Measurements from ENCODE around the gene PINK1.

The PINK1 gene

DNA sequence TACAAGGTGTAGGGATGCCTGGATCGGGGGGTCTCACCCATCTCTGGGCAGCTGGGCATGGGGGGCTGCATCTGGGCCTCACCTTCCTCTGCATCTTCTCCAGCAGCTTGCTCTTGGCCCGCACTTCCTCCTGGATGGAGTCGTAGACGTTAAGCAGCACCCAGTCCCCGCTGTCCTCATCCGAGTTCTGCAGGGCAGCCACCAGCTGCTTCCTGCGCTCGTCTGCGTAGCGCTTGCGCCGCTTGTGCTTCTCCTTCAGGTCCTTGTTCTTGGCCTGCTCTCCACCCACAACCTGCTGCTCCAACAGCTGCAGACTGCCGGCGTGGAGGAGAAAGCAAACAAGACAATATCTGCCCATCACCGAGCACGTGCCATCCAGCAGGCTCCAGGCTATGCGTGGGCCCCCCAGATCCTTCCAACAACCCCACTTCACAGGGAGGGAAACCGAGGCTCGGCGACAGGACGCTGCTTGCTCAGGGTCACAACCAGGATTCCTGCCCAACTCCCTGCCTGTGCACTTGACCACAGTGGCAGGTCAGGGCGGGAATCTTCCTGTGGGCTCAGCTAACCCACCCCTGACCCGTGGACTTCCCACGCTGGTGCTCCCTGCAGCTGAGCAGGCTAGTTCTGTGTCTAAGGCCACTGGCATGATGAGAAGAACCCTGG lies 49.4 kb downstream of the PINK1 start:
- no peak for DNase-seq

DNA sequence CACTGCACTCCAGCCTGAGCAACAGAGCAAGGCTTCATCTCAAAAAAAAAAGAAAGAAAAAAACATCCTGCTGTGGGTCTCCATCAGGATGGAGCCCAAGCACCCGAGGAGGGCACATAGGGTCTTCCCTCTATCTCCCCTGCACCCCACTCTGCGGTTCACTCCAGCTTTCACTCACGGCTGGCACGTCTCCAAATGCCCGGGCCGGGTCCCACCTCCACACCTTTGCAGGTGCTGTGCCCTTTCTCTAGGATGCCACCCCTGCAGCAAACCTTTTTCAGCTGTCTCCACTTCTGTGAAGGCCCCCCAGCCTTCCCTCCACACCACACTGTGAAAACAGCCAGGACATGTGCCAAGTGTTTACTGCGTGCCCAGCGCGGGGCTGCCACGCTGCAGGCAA lies 50.4 kb downstream of the PINK1 start:
- no peak for DNase-seq

DNA sequence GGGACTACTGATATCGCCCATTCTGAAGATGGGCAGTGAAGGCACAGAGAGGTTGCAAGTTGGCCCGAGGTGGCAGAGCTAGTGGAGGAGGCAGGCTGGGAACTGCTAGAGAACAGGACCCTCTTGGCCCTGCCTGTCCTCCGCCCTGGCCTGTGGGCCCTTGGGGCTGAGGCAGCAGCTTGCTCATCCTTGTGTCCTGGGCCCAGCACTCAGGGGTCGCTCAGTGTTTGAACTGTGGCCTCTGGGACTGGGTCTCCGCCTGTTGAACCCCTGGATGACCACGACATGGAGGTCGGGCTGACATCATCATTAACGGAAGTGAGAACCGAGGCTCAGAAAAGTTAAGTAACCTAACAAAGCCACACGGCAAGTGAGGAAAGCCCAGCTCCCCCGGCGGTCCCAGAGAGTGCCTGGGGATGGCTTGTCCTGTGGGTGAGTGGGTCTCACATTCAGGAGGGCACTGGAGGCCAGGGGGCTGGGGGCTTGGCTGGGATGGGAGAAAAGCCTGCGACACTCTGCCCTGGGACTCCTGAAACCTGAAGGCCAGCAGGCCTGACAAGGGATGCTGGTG lies 50.9 kb downstream of the PINK1 start:
- DNase-seq: no peak

DNA sequence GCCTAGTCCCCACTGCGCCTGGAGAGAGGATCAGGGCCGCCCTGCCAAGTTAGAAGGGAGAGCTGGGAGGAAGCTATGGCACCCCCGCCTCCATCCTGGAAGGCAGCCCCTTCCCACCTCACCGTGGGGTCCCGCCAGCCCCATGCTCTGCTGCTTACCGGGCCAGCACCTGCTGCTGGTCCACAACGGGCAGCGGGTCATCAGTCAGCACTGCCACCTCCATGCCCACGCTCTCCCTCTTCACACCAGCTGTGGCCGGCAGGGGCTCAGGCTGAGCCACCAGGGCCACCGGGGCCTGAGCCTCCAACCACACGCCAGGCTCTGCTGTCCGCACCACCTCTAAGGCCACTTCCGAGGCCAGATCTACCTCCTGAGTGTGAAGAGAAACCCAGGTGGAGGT lies 51.4 kb downstream of the PINK1 start:
- no peak for DNase-seq

DNA sequence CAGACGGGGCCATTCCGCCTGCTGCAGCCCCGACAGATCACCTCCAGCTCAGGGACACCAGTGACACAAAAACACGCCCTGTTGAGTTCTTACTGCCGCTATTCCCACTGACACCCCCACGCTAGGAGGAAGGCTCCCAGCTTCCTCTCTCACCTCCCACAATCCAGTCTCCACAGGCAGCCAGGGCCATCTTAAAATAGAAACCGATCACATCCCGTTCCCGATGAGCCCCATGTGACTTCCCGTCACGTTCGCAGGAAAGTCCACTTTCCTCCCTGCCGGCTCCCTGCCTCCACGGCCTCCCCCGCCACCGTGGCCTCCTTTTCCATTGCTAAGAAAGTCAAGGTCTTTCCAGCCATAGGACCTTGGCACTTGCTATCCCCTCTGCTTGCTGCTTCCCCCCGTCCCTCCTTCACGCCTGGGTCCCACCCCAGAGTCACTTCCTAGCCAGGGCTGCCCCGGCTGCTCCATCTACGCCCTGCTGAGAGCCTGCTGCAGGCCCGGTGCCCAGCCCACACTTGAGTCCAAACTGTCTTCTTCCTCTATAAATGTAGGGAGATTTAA lies 51.9 kb downstream of the PINK1 start:
- no peak for DNase-seq

DNA sequence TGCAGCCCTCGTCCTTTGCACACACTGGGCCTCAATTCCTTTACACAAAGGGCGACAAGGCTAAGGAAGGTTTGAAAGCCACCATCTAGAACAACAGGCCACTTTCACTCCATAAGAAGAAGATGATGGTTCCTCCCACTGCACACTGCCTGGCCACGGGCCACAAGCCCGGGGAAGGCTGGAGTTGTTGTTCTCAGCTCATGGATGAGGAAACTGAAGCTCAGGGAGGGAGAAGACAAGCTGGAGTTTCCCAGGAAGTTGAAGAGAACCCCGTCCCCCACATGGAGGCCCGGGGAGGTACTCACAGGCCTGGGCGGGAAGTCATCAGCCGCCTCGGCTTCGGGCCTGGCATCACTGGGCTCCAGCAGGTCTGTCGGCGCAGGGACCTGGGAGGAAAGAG lies 52.5 kb downstream of the PINK1 start:
- no peak for DNase-seq

DNA sequence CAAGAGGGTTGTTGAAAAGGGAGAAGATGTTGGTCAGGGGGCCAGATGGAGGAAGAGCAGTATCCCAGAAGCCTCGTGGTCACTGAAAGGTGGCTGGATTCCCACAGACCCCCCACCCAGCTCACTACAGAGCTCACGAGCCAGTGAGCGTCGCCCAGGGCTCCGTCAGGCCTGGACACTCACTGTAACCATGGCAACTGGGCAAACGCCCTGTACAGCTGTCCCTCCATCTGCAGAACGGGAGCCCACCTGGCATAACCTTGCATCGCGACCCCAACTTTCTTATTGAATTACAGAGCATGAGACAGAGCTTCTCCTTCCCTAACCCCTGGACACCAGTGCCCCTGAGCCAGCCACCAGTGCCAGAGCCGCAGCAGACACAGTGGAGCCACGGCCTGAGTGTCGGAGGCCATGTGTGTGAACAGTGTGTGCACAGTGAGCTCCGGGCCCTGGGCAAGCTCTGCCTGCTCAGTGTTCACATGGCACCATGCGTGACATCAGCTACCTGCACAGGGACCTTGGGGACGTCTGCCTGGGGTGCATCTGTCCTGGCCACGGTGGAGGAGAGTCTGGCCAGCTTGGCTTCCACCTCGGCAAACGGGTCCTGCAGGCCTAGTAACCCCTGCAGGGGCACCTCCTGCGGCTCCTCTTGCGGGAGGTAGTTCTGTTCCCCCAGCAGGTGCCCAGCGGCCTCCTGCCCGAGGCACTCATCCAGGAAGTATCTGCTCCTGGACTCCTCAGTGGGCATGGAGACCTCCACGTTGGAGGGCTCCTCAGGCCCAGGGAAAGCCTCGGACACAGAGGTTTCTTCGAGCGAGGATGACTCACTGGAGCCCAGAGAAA lies 53.8 kb downstream of the PINK1 start:
- DNase-seq: no peak

DNA sequence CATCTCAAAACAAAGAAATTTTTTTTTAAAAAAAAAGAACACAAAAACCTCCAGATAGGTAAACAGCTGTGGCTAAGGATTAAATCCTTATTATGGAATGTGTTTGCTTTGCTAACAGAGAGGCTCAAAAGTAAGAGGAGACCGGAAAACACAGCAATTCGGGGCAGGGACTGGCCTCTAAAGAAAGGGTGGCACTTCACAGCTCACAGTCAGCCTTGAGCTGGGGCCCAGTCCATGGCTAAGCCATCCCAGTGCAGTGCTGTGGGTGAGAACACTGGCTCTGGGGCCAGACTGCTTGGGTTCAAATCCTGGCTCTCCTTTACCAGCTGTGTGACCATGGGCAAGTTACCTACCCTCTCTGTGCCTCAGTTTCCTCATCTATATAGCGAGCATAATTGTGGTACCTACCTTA lies 56.4 kb downstream of the PINK1 start:
- no peak for DNase-seq

DNA sequence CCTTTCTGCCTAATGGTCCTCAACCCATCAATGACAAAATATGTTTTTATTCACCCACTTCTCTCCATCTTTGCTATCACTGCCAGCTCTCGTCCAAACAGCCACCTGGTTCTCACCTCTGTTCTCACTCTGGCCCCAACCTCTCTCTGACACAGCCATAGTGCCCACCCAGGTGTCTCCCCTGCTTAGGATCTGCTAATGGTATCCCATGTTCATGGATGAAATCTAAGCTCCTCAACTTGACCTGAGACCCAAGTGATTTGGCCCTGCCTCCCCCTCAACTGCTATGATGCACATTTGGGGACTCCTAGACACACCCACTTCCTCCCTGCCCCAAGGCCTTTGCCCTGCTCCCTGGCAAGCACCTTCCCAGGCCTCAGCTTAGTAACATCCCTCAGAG lies 58.6 kb downstream of the PINK1 start:
- DNase-seq: no peak

DNA sequence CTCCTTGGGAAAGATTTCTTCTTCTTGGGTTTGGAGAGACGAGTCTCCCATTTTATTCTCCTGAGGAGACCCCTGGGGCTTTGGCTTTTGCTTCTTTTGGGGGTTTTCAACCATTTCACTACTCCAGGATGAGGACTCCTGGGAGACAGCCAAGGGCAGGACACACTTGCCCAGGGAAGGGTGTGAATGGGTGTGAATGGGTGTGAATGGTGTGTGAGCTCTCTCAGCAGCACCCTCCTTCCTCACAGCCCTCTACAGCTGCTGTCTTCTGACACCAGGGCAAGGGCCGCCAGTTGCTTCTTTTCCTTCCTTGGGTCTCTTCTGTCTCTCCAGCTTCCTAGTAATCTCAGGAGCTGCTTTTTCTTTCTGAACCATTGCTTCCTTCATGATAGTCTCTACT lies 60.4 kb downstream of the PINK1 start:
- no peak for DNase-seq

DNA sequence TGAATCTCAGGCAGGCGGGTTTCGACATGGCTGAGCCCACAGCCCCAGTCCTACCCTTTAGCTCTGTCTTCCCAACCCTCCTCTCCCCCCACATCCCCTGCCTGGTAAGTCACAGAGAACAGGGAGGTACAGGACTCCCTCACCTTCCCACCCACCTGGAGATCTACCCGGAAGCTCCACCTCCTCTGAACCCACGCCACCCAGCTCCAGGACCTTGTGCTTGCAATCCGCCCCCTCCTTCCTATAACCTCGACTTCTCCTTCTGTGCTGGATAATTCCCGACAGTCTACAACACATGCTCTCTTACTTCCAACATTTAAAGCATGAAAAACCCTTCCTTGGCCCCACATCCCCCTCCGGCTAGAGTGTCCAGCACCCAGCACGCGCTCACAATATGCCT lies 62.3 kb downstream of the PINK1 start:
- DNase-seq: no peak

DNA sequence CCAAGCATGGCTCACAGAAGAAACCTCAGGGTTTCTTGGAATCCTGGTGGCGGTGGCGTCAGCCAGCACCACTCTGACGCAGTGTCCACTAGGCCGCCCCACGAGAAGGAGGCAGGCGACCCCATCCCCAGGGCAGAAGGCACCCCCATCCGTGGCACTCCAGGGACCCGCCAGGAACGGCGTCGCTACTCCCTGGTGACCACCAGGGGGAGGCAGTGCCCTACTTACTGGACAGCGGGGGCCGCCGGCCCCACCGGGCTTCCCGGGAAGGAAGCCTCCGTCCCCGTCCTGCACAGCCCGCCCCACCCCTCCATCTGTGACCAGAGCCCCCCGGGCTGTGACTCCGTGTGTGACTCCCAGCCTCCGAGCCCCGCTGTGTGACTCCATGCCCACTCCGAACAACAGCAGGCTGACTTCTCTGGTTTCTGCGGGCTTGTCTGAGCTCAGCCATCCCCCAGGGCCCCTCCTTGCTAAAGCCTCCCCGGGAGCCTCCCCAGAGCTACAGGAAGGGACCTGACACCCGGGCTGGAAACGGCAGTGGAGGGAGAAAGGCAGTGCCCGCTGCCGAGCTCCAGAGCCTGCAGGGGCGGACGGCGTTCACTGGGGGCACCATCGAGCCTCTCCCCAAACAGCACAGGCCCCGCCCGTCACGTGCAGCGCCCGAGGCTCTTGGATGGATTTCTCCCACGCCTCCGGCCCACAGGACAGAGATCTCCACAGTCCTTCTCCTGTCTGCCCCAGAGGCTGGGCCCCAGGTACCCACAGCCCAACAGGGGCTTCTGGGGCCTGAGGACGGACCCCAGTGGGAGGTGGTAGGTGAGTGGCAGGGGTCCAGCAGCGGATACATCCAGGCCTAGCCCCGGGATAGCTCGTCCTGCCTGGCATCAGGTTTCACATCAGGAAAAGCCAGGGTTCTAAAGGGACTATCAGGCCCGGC lies 63.4 kb downstream of the PINK1 start:
- peak; percentile 93 for DNase-seq

DNA sequence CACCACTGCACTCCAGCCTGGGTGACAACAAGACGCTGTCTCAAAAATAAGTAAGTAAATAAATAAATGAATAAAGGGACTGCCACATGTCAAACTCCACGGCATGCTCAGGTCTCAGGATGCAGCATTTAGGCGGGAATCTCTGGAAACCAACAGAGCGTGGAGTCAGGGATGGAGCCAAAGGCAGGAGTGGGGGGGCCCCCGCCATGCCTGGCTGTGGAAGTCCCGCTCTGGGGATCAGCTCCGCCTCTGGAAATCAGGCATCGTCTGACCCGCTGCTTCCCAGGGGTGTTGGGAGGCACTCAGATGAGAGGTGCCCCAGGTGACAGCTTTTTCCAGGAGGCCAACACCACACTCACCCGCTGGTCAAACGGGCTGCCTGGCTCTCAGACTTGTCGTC lies 64.3 kb downstream of the PINK1 start:
- no peak for DNase-seq

DNA sequence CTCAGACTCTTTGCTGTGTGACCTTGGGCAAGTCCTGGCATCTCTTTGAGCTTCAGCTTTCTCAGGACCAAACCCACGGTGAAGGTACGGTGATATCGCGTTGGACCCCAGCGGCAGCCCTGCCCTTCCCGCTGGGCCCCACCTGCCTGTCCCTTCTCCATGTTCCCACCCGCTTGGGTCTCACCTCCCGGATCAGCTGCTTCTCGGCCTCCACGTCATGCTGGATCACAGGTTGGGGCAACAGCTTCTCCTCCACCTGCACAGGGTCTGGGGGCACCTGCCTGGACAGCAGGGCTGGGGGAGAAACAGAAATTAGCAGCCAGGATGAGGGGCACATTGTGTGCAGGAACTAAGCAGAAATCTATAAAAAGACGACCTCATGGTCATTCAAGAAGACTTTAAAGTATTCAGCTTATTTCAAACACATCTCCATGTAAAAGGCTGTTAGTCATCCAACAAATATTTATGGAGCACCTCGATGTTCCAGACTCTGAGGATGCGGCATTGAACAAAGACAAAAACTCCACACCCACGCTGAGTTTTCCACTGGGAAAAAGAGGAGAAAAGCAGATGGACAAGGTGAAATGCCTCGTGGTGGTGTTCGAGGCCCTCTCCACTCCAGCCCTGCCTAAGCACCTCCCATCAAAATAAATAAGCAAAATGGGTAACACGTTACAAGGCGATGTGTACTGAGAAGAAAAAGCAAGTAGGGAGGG lies 65.1 kb downstream of the PINK1 start:
- peak; percentile 69 for DNase-seq

DNA sequence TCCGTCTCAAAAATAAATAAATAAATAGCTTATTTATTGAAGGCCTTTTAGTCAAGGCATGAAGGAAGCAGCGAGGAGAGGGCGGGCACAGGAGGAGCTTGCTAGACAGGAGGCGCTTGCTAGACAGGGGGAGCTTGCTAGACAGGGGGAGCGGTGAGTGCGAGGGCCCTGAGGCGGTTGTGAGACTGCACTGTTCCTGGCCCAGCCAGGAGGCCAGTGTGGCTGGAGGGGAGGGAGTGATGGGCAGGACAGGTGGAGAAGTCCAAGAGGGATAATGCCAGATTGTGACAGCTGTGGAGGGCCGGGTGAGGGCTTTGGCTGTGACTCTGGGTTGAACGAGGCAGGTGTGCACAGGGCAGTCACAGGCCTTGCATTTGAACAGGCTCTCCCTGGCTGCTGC lies 66.3 kb downstream of the PINK1 start:
- DNase-seq: no peak

DNA sequence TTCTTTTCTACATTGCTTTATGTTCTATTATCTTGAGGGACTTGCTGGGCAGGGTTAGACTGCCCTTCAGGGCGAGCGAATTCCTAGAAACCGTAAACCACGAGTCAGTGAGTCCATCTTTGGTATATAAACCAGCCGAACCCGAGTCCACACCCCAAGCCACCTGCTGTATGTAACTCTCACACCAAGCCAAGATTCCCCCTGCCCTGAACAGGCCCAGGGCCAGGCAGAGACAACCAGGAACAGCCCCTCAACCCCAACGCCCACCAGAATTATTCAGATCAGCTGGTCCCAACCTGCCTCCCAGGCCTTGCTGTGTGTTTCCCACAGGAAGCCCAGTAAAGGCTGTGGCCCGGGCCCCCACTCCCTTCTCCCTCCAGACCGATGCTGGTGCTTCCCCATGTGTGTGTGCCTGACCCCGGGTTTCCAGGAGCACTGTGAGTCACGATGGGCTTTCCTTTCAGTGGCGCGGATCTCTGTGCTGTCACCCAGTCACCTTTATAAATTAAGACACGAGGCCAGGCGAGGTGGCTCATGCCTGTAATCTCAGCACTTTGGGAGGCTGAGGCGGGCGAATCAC lies 67.5 kb downstream of the PINK1 start:
- no peak for DNase-seq
